Germinal center (tissue), 1 donor: Measurements from ENCODE around the gene MAD1L1.
"Not testable (repeated sequence)": the region's sequence is repeated elsewhere in the genome, so short reads cannot be mapped to it uniquely, and the experiment has no call there.

Source experiments
- DNase-seq: peaks from one replicate; pipeline ENCODE4 v3.0.0; 2012; ENCODE audit warnings: mixed read lengths, low spot score

The MAD1L1 gene

GRCh38 chr7:1851721-1852516 is 380.8 kb downstream of the MAD1L1 start:
- no peak for DNase-seq

- DNase-seq, result no peak
These were observed 381.7 kb downstream of the MAD1L1 start for GRCh38 chr7:1850976-1851571.

GRCh38 chr7:1850111-1850975 is 382.4 kb downstream of the MAD1L1 start:
- DNase-seq, result no peak

GRCh38 chr7:1849351-1850041 is 383.2 kb downstream of the MAD1L1 start:
- DNase-seq, result no peak

- no peak for DNase-seq
These were observed 383.8 kb downstream of the MAD1L1 start for GRCh38 chr7:1848911-1849311.

GRCh38 chr7:1848013-1848640 is 384.6 kb downstream of the MAD1L1 start:
- no peak for DNase-seq

- DNase-seq, result no peak
These were observed 385.3 kb downstream of the MAD1L1 start for GRCh38 chr7:1847260-1848001.

GRCh38 chr7:1846331-1847065 is 386.2 kb downstream of the MAD1L1 start:
- no peak for DNase-seq

GRCh38 chr7:1845536-1846311 is 387.0 kb downstream of the MAD1L1 start:
- DNase-seq, result no peak

- DNase-seq, result no peak
These were observed 387.8 kb downstream of the MAD1L1 start for GRCh38 chr7:1844951-1845390.

GRCh38 chr7:1844336-1844950 is 388.3 kb downstream of the MAD1L1 start:
- DNase-seq, result no peak

- no peak for DNase-seq
These were observed 388.8 kb downstream of the MAD1L1 start for GRCh38 chr7:1843921-1844335.

GRCh38 chr7:1843271-1843861 is 389.4 kb downstream of the MAD1L1 start:
- DNase-seq, result no peak

GRCh38 chr7:1842321-1843221 is 390.2 kb downstream of the MAD1L1 start:
- DNase-seq, result no peak

GRCh38 chr7:1841286-1842021 is 391.3 kb downstream of the MAD1L1 start:
- not testable (repeated sequence) for DNase-seq

GRCh38 chr7:1840744-1841143 is 392.0 kb downstream of the MAD1L1 start:
- not testable (repeated sequence) for DNase-seq

GRCh38 chr7:1839701-1840100 is 393.0 kb downstream of the MAD1L1 start:
- DNase-seq, result no peak
